Neural cell (in vitro differentiated cells): Measurements from ENCODE around the gene SPRN. TPM values are rescaled to one million over a fixed set of nuclear protein-coding genes. Genes with fewer than 3 reads are reported as not detected.

ENCODE experiments used
- H2AFZ ChIP-seq: fragments of 200-600, 300-800 bp; sonication (generic), shearing (Covaris generic); 2 replicates; pipeline ENCODE4 v1.6.0; 2014; ENCODE audit warnings: low read depth, mild to moderate bottlenecking, antibody characterized with exemption, low read length, moderate library complexity
- H3F3A ChIP-seq: fragments of 200-600 bp; shearing (Covaris generic); 2 replicates; pipeline ENCODE4 v1.6.1; 2016; ENCODE audit warnings: mild to moderate bottlenecking, moderate library complexity, mixed read lengths, antibody characterized with exemption, low read length; ENCODE audit not compliant: insufficient read depth, poor library complexity, severe bottlenecking
- H3K27ac ChIP-seq: fragments of 200-600, 300-800 bp; sonication (generic), shearing (Covaris generic); 2 replicates; pipeline ENCODE4 v1.5.1; 2014; ENCODE audit warnings: mild to moderate bottlenecking, low read length, moderate library complexity
- H3K27me3 ChIP-seq: fragments of 300-800, 200-600 bp; sonication (generic), shearing (Covaris generic); 2 replicates; pipeline ENCODE4 v1.6.0; 2014; ENCODE audit warnings: mild to moderate bottlenecking, low read depth, low read length, moderate library complexity; ENCODE audit not compliant: insufficient read depth
- H3K36me3 ChIP-seq: fragments of 300-800, 200-600 bp; sonication (generic), shearing (Covaris generic); 2 replicates; pipeline ENCODE4 v1.5.1; 2014; ENCODE audit warnings: mild to moderate bottlenecking, antibody characterized with exemption, low read length, moderate library complexity; ENCODE audit not compliant: insufficient read depth
- H3K4me2 ChIP-seq: fragments of 300-800, 200-600 bp; sonication (generic), shearing (Covaris generic); 2 replicates; pipeline ENCODE4 v1.6.0; 2014; ENCODE audit warnings: mild to moderate bottlenecking, low read length
- H3K4me3 ChIP-seq: fragments of 300-800, 200-600 bp; sonication (generic), shearing (Covaris generic); 2 replicates; pipeline ENCODE4 v1.5.1; 2014; ENCODE audit warnings: mild to moderate bottlenecking, low read length, moderate library complexity
- H3K79me2 ChIP-seq: fragments of 200-600 bp; shearing (Covaris generic); replicated peaks from 2 replicates; pipeline ENCODE4 v1.6.0; 2014; ENCODE audit warnings: mild to moderate bottlenecking, low read length, moderate library complexity; ENCODE audit not compliant: insufficient read depth
- H3K9ac ChIP-seq: fragments of 300-800, 200-600 bp; sonication (generic), shearing (Covaris generic); 2 replicates; pipeline ENCODE4 v1.6.1; 2016; ENCODE audit warnings: mild to moderate bottlenecking, low read length, mixed read lengths
- H3K9me2 ChIP-seq: fragments of 200-600 bp; shearing (Covaris generic); 2 replicates; pipeline ENCODE4 v1.6.1; 2016; ENCODE audit warnings: mild to moderate bottlenecking, low read length, mixed read lengths; ENCODE audit not compliant: insufficient read depth
- H3K9me3 ChIP-seq: fragments of 200-600, 300-800 bp; sonication (generic), shearing (Covaris generic); 2 replicates; pipeline ENCODE4 v1.6.1; 2016; ENCODE audit warnings: mild to moderate bottlenecking, mixed run types, low read length, moderate library complexity, mixed read lengths
- H4K20me1 ChIP-seq: fragments of 200-600 bp; shearing (Covaris generic); 2 replicates; pipeline ENCODE4 v1.6.1; 2016; ENCODE audit warnings: mild to moderate bottlenecking, mixed run types; ENCODE audit not compliant: insufficient read depth
- EP300 ChIP-seq: fragments of 450-650 bp; conservative IDR thresholded peaks from 2 replicates; pipeline ENCODE4 v1.6.1; 2014; ENCODE audit warnings: antibody characterized with exemption, mild to moderate bottlenecking, moderate library complexity; ENCODE audit not compliant: poor library complexity, severe bottlenecking
- EZH2 ChIP-seq: fragments of 200-600, 300-800 bp; shearing (Covaris generic), sonication (generic); IDR thresholded peaks from 2 replicates; pipeline ENCODE4 v1.6.1; 2014; ENCODE audit warnings: antibody characterized with exemption, low read length, borderline replicate concordance, mild to moderate bottlenecking; ENCODE audit not compliant: insufficient read depth, poor library complexity, severe bottlenecking
- MXI1 ChIP-seq: fragments of 450-650 bp; conservative IDR thresholded peaks from 2 replicates; pipeline ENCODE4 v1.6.1; 2014; ENCODE audit warnings: antibody characterized with exemption, mild to moderate bottlenecking; ENCODE audit not compliant: poor library complexity, severe bottlenecking
- POLR2AphosphoS5 ChIP-seq: IDR thresholded peaks from 2 replicates; pipeline ENCODE4 v1.6.1; 2012
- RAD21 ChIP-seq: fragments of 450-650 bp; conservative IDR thresholded peaks from 2 replicates; pipeline ENCODE4 v1.6.1; 2014; ENCODE audit warnings: antibody characterized with exemption, mild to moderate bottlenecking, moderate library complexity
- SMC3 ChIP-seq: fragments of 450-650 bp; conservative IDR thresholded peaks from 2 replicates; pipeline ENCODE4 v1.6.1; 2014; ENCODE audit warnings: antibody characterized with exemption, mild to moderate bottlenecking, moderate library complexity; ENCODE audit not compliant: poor library complexity
- TAF1 ChIP-seq: IDR thresholded peaks from 2 replicates; pipeline ENCODE4 v1.6.1; 2012; ENCODE audit warnings: low read depth
- polyA plus RNA-seq: library from polyadenylated mRNA; depleted of rRNA; stranded (reverse); fragments of >200 nt; gene quantifications from 2 replicates; pipeline ENCODE4 v1.2.3, GENCODE V29; 2014
- TF ChIP-seq, protein P1 (sequence below): fragments of 450-650 bp; IDR thresholded peaks from 2 replicates; pipeline ENCODE4 v1.5.1; 2014; ENCODE audit warnings: antibody characterized with exemption, mild to moderate bottlenecking, moderate library complexity; ENCODE audit not compliant: poor library complexity, severe bottlenecking
- TF ChIP-seq, protein P2 (sequence below): IDR thresholded peaks from 2 replicates; pipeline ENCODE4 v1.6.1; 2012; ENCODE audit warnings: borderline replicate concordance

The SPRN gene
- polyA plus RNA-seq, 1 donor from 2014 or later: 1.1 TPM

DNA sequence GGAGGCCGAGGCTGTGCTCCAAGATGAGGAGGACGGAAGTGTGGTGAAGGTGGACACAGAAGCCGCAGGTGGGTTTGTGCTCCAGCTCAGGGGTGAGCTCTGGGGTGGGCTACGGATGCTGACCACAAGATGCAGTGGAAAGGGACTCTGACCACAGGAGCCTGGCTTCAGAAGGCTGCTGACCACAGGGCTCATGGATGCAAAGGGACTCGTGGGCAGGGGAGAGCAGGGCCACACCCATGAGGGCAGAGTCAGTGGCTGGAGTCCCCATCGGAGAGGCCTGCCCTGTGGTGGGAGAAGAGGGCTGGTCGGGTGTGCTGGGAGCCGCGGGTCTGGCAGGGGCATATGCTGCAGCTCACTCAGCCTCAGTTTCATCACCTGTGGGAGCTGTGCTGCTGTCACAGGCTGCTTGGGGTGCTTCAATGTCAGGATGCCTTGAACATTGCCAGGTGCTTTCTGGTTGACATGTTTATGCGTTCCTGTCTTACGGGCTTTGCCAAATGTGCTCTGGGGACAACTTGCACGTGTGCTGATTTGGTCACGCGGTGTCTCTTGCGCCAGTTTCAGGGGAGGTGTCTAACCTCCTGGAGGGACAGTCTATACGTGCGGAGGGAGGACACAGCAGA lies 43.0 kb upstream of the SPRN start:
- H2AFZ ChIP-seq: no peak overlapping the region
- no peaks in the 10 kb centered on the region for H3K36me3 ChIP-seq
- H4K20me1 ChIP-seq: no peaks in the 10 kb centered on the region
- no peaks in the 10 kb centered on the region for H3K79me2 ChIP-seq
- peaks cover 7% of the 10 kb centered on the region for H3K9me3 ChIP-seq
- no peak overlapping the region for H3K9ac ChIP-seq
- TF ChIP-seq SMC3: no peak
- no peak for TF ChIP-seq TAF1
- TF ChIP-seq, protein P1, sequence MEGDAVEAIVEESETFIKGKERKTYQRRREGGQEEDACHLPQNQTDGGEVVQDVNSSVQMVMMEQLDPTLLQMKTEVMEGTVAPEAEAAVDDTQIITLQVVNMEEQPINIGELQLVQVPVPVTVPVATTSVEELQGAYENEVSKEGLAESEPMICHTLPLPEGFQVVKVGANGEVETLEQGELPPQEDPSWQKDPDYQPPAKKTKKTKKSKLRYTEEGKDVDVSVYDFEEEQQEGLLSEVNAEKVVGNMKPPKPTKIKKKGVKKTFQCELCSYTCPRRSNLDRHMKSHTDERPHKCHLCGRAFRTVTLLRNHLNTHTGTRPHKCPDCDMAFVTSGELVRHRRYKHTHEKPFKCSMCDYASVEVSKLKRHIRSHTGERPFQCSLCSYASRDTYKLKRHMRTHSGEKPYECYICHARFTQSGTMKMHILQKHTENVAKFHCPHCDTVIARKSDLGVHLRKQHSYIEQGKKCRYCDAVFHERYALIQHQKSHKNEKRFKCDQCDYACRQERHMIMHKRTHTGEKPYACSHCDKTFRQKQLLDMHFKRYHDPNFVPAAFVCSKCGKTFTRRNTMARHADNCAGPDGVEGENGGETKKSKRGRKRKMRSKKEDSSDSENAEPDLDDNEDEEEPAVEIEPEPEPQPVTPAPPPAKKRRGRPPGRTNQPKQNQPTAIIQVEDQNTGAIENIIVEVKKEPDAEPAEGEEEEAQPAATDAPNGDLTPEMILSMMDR: no peak
- no peak for TF ChIP-seq EP300
- no peak for TF ChIP-seq EZH2
- no peak for TF ChIP-seq MXI1
- TF ChIP-seq RAD21: no peak
- TF ChIP-seq, protein P2, sequence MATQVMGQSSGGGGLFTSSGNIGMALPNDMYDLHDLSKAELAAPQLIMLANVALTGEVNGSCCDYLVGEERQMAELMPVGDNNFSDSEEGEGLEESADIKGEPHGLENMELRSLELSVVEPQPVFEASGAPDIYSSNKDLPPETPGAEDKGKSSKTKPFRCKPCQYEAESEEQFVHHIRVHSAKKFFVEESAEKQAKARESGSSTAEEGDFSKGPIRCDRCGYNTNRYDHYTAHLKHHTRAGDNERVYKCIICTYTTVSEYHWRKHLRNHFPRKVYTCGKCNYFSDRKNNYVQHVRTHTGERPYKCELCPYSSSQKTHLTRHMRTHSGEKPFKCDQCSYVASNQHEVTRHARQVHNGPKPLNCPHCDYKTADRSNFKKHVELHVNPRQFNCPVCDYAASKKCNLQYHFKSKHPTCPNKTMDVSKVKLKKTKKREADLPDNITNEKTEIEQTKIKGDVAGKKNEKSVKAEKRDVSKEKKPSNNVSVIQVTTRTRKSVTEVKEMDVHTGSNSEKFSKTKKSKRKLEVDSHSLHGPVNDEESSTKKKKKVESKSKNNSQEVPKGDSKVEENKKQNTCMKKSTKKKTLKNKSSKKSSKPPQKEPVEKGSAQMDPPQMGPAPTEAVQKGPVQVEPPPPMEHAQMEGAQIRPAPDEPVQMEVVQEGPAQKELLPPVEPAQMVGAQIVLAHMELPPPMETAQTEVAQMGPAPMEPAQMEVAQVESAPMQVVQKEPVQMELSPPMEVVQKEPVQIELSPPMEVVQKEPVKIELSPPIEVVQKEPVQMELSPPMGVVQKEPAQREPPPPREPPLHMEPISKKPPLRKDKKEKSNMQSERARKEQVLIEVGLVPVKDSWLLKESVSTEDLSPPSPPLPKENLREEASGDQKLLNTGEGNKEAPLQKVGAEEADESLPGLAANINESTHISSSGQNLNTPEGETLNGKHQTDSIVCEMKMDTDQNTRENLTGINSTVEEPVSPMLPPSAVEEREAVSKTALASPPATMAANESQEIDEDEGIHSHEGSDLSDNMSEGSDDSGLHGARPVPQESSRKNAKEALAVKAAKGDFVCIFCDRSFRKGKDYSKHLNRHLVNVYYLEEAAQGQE: no peak
- no peak for TF ChIP-seq POLR2AphosphoS5
- no peaks in the 10 kb centered on the region for H3F3A ChIP-seq
- no peak overlapping the region for H3K27ac ChIP-seq
- H3K4me3 ChIP-seq: no peak overlapping the region
- no peaks in the 10 kb centered on the region for H3K9me2 ChIP-seq
- no peak overlapping the region for H3K4me2 ChIP-seq
- no peaks in the 10 kb centered on the region for H3K27me3 ChIP-seq

DNA sequence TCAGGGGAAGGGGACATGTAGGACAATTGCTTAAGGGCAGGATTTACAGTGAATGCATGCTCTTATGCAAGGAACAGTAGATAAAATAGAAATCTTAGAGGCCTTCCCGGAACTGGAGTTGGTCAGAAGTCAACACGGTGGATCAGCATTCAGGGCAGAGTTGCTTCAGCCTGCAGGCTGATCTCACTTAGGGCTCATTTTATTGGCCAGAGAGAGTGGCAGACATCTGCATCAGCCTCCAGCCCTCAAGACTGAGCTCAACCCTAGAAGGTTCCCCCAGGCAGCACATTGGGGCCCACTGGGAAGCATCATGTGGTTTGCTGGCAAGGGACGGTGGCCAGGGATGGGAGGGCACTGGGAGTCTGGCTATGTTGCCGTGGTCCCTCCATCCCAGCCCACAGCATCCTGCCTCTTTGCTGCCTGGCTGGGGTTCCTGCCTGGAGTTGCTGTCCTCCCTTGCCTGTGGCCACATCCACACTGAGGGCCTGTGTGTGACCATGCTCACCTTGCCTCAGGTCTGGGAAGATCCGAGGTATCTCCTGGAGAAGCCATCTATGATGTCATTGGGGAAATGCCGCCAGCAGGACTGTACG lies 42.4 kb upstream of the SPRN start:
- no peak overlapping the region for H3K9ac ChIP-seq
- no peaks in the 10 kb centered on the region for H3K36me3 ChIP-seq
- H3K4me3 ChIP-seq: no peak overlapping the region
- H4K20me1 ChIP-seq: no peaks in the 10 kb centered on the region
- H3F3A ChIP-seq: no peaks in the 10 kb centered on the region
- no peak overlapping the region for H3K27ac ChIP-seq
- H3K9me3 ChIP-seq: peaks cover 7% of the 10 kb centered on the region
- TF ChIP-seq MXI1 (no peak), TAF1 (no peak), RAD21 (no peak), EP300 (no peak), EZH2 (no peak), POLR2AphosphoS5 (no peak), SMC3 (no peak)
- TF ChIP-seq, protein P1: no peak
- TF ChIP-seq, protein P2: no peak
- H3K9me2 ChIP-seq: no peaks in the 10 kb centered on the region
- no peak overlapping the region for H2AFZ ChIP-seq
- no peaks in the 10 kb centered on the region for H3K79me2 ChIP-seq
- no peaks in the 10 kb centered on the region for H3K27me3 ChIP-seq
- no peak overlapping the region for H3K4me2 ChIP-seq
